Nephron progenitor cell (in vitro differentiated cells): ENCODE data around the gene FRRS1L.

Experiments used
- DNase-seq: peaks from one replicate; pipeline ENCODE4 v3.0.0; 2021
- H3K27ac Mint-ChIP-seq: 2 replicates; pipeline ENCODE4 v1.8.0; 2021; ENCODE audit warnings: mild to moderate bottlenecking, moderate library complexity, mixed read lengths
- H3K27me3 Mint-ChIP-seq: 2 replicates; pipeline ENCODE4 v1.8.0; 2021; ENCODE audit warnings: mild to moderate bottlenecking, low read depth, mixed read lengths; ENCODE audit not compliant: poor library complexity
- H3K36me3 Mint-ChIP-seq: 2 replicates; pipeline ENCODE4 v1.8.0; 2021; ENCODE audit warnings: low read depth, mixed read lengths
- H3K4me1 Mint-ChIP-seq: 2 replicates; pipeline ENCODE4 v1.8.0; 2021; ENCODE audit warnings: mixed read lengths
- H3K4me3 Mint-ChIP-seq: 2 replicates; pipeline ENCODE4 v1.8.0; 2021; ENCODE audit warnings: mild to moderate bottlenecking, moderate library complexity, mixed read lengths
- H3K9me3 Mint-ChIP-seq: 2 replicates; pipeline ENCODE4 v1.8.0; 2021; ENCODE audit warnings: mild to moderate bottlenecking, moderate library complexity, mixed read lengths
- TF ChIP-seq, protein P1 (sequence below): fragments of 200-600 bp; sonication (generic); IDR thresholded peaks from 2 replicates; pipeline ENCODE4 v1.5.0; 2021; ENCODE audit warnings: antibody characterized with exemption

The FRRS1L gene

GRCh38 chr9:109171926-109172325 is 4.9 kb upstream of the FRRS1L start:
- no peak for DNase-seq
- Mint-ChIP-seq H3K27ac (no peak overlapping the region), H3K9me3 (peaks cover 4% of the 10 kb centered on the region), H3K4me1 (peaks cover 8% of the 10 kb centered on the region), H3K27me3 (peaks cover 48% of the 10 kb centered on the region), H3K4me3 (no peak overlapping the region), H3K36me3 (no peaks in the 10 kb centered on the region)
- TF ChIP-seq, protein P1, sequence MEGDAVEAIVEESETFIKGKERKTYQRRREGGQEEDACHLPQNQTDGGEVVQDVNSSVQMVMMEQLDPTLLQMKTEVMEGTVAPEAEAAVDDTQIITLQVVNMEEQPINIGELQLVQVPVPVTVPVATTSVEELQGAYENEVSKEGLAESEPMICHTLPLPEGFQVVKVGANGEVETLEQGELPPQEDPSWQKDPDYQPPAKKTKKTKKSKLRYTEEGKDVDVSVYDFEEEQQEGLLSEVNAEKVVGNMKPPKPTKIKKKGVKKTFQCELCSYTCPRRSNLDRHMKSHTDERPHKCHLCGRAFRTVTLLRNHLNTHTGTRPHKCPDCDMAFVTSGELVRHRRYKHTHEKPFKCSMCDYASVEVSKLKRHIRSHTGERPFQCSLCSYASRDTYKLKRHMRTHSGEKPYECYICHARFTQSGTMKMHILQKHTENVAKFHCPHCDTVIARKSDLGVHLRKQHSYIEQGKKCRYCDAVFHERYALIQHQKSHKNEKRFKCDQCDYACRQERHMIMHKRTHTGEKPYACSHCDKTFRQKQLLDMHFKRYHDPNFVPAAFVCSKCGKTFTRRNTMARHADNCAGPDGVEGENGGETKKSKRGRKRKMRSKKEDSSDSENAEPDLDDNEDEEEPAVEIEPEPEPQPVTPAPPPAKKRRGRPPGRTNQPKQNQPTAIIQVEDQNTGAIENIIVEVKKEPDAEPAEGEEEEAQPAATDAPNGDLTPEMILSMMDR: no peak

DNA sequence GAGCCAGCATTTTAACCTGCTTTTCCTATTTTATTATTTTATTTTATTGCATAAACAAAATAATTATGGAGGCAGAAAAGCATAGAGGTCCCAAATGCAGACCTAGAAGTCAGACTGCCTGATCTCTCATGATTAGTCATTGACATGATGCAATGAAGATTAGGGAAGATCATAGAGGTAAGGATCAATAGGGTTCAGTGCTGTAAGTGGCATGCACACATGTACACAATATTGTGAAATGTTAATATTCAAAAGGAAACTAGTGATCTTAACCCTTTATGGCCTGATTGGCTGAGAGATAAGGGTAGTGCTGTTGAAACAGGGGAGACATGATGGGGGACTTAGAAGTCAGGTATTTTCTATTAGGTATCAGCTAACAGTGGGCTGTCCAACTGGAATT is 1.1 kb upstream of the FRRS1L start:
- H3K36me3 Mint-ChIP-seq: peaks cover 12% of the 10 kb centered on the region
- no peak overlapping the region for H3K4me3 Mint-ChIP-seq
- peaks cover 75% of the 10 kb centered on the region for H3K27me3 Mint-ChIP-seq
- no peak overlapping the region for H3K27ac Mint-ChIP-seq
- H3K9me3 Mint-ChIP-seq: peaks cover 18% of the 10 kb centered on the region
- peaks cover 6% of the 10 kb centered on the region for H3K4me1 Mint-ChIP-seq
- DNase-seq: no peak
- TF ChIP-seq, protein P1: no peak

GRCh38 chr9:109167716-109168115 is 667 bp upstream of the FRRS1L start:
- DNase-seq: no peak
- Mint-ChIP-seq H3K27ac (no peak overlapping the region), H3K9me3 (peaks cover 18% of the 10 kb centered on the region), H3K27me3 (peaks cover 74% of the 10 kb centered on the region), H3K4me3 (peak overlapping the region; percentile 85), H3K4me1 (peaks cover 6% of the 10 kb centered on the region), H3K36me3 (peaks cover 12% of the 10 kb centered on the region)
- TF ChIP-seq, protein P1: no peak

DNA sequence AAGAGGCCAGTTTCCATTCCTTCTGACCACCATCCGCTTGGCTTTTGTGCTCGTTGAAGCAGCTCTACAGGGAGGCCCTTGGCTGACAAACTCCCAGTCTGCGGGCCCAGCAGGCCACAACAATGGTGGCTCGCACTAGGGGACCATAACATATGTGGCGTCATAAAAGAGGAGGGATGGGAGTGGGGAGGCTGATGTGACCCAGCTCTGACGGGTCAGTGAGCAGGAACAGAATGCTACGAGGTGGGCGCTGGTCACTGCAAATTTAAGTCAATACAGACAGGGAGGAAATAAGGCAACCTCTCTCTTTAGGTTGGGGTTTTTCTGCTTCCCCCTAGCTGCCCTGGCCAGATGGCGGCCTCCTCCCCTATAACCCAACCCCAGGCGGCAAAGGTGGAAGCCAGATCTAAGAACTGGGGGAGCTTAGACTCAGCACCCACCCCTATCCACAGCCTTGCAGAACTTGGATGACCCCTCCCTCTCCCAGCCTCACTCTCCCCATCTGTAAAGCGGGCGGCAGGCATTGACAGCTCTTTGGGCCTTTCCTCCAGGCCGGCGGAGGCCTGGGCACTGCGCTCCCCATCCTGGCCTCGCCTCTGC is 778 bp downstream of the FRRS1L start:
- Mint-ChIP-seq H3K4me1 (peaks cover 6% of the 10 kb centered on the region), H3K4me3 (peak overlapping the region; percentile 80), H3K36me3 (peaks cover 12% of the 10 kb centered on the region), H3K27me3 (peaks cover 73% of the 10 kb centered on the region), H3K9me3 (peaks cover 18% of the 10 kb centered on the region), H3K27ac (no peak overlapping the region)
- DNase-seq: peak; percentile 8
- TF ChIP-seq, protein P1: no peak

DNA sequence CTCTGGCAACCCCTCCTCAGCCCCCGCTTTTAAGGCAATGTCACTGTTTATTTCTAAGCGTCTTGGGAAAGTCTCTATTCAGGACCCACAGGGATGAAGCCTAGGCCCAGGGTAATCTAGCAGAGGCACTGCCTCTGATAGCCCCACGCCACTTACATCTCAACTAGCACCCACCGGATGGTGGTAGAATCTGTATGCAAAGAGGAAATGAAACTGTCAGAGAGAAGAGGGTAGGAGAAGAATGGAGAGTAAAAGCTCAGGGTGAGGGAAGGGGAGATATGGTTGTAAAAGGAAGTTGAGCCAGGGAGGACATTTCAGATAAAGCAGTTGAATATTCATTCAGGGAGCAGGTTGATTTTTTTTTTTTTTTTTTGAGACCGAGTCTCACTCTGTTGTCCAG is 3.0 kb downstream of the FRRS1L start:
- no peak overlapping the region for H3K27ac Mint-ChIP-seq
- no peak for DNase-seq
- H3K36me3 Mint-ChIP-seq: peaks cover 12% of the 10 kb centered on the region
- peaks cover 14% of the 10 kb centered on the region for H3K9me3 Mint-ChIP-seq
- H3K4me1 Mint-ChIP-seq: peaks cover 6% of the 10 kb centered on the region
- H3K4me3 Mint-ChIP-seq: no peak overlapping the region
- TF ChIP-seq, protein P1: no peak
- peaks cover 64% of the 10 kb centered on the region for H3K27me3 Mint-ChIP-seq

DNA sequence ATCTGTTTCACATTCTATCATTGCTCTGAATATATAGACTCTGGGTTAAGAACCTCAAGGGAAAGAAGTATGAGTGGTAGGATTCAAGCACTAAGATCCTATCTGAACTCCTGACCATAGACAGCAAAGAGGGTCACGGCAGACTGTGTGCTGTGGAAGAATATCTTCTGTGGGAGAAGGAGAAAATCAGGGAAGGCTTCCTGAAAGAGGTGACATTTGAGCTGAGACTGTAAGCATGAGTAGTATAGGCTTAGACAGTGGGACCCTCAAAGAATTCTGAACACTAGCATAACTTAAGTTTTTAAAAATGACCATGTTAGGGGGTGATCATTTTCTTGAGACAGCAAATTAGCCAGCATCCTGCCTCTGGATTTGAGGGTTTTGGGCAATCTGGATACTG is 3.9 kb downstream of the FRRS1L start:
- DNase-seq: no peak
- peaks cover 6% of the 10 kb centered on the region for H3K4me1 Mint-ChIP-seq
- TF ChIP-seq, protein P1: no peak
- H3K36me3 Mint-ChIP-seq: peaks cover 12% of the 10 kb centered on the region
- peaks cover 14% of the 10 kb centered on the region for H3K9me3 Mint-ChIP-seq
- H3K27ac Mint-ChIP-seq: no peak overlapping the region
- H3K27me3 Mint-ChIP-seq: peaks cover 61% of the 10 kb centered on the region
- no peak overlapping the region for H3K4me3 Mint-ChIP-seq
